Dendritic cell treated with granulocyte-macrophage colony-stimulating factor and Interleukin-4, amounts not matched to agents 40 ng/mL and 50 ng/mL, for 4 days (primary cell): ENCODE results near the gene IL1RAP.

ENCODE experiments used
- H3K27ac Mint-ChIP-seq: one replicate; pipeline ENCODE4 v1.8.0; 2022; ENCODE audit warnings: mild to moderate bottlenecking, mixed read lengths
- H3K27me3 Mint-ChIP-seq: one replicate; pipeline ENCODE4 v1.8.0; 2022; ENCODE audit warnings: mild to moderate bottlenecking, mixed read lengths
- H3K36me3 Mint-ChIP-seq: one replicate; pipeline ENCODE4 v1.8.0; 2022; ENCODE audit warnings: low read depth, mixed read lengths
- H3K4me1 Mint-ChIP-seq: one replicate; pipeline ENCODE4 v1.8.0; 2022; ENCODE audit warnings: low read depth, mixed read lengths
- H3K4me3 Mint-ChIP-seq: one replicate; pipeline ENCODE4 v1.8.0; 2022; ENCODE audit warnings: mild to moderate bottlenecking, moderate library complexity, mixed read lengths
- H3K9me3 Mint-ChIP-seq: one replicate; pipeline ENCODE4 v1.8.0; 2022; ENCODE audit warnings: mixed read lengths
- intact Hi-C: fragments of 100-400 bp; cut with micrococcal nuclease; formaldehyde crosslinking; loops from one replicate; pipeline ENCODE4 v1.15.0; 2022

Gene IL1RAP

GRCh38 chr3:190606596-190606995, 92.7 kb downstream of the IL1RAP start:
- Mint-ChIP-seq H3K9me3 (no peaks in the 10 kb centered on the region), H3K4me3 (no peak overlapping the region), H3K27me3 (no peaks in the 10 kb centered on the region), H3K27ac (peak overlapping the region; percentile 10), H3K4me1 (peaks cover 33% of the 10 kb centered on the region), H3K36me3 (peaks cover 27% of the 10 kb centered on the region)
- intact Hi-C loops: no loop called here

- Mint-ChIP-seq H3K4me3 (no peak overlapping the region), H3K27ac (no peak overlapping the region), H3K4me1 (peaks cover 33% of the 10 kb centered on the region), H3K9me3 (no peaks in the 10 kb centered on the region), H3K27me3 (no peaks in the 10 kb centered on the region), H3K36me3 (peaks cover 30% of the 10 kb centered on the region)
- intact Hi-C loops: no loop called here
Observed at GRCh38 chr3:190607021-190607420, 93.1 kb downstream of the IL1RAP start.

- peaks cover 41% of the 10 kb centered on the region for H3K4me1 Mint-ChIP-seq
- H3K9me3 Mint-ChIP-seq: no peaks in the 10 kb centered on the region
- peaks cover 26% of the 10 kb centered on the region for H3K36me3 Mint-ChIP-seq
- intact Hi-C loops: no loop called here
- no peak overlapping the region for H3K4me3 Mint-ChIP-seq
- H3K27me3 Mint-ChIP-seq: no peaks in the 10 kb centered on the region
- H3K27ac Mint-ChIP-seq: peak overlapping the region; percentile 60
Observed at GRCh38 chr3:190608850-190609589, 95.1 kb downstream of the IL1RAP start.

- Mint-ChIP-seq H3K4me3 (no peak overlapping the region), H3K27me3 (no peaks in the 10 kb centered on the region), H3K36me3 (peaks cover 7% of the 10 kb centered on the region), H3K9me3 (no peaks in the 10 kb centered on the region), H3K27ac (peak overlapping the region; percentile 8), H3K4me1 (peaks cover 56% of the 10 kb centered on the region)
- intact Hi-C loops: loop anchor here (5.0 kb wide), 2 partner anchors 37 to 382 kb away; no protein-coding TSS in a partner anchor
Observed at GRCh38 chr3:190614226-190615059, 100.6 kb downstream of the IL1RAP start.

GRCh38 chr3:190615060-190615384, 101.1 kb downstream of the IL1RAP start:
- no peaks in the 10 kb centered on the region for H3K9me3 Mint-ChIP-seq
- intact Hi-C loops: loop anchor here (5.0 kb wide), 1 partner anchor 383 kb away; no protein-coding TSS in a partner anchor
- H3K36me3 Mint-ChIP-seq: peaks cover 7% of the 10 kb centered on the region
- H3K27ac Mint-ChIP-seq: peak overlapping the region; percentile 8
- no peaks in the 10 kb centered on the region for H3K27me3 Mint-ChIP-seq
- H3K4me3 Mint-ChIP-seq: no peak overlapping the region
- peaks cover 51% of the 10 kb centered on the region for H3K4me1 Mint-ChIP-seq

- Mint-ChIP-seq H3K4me3 (no peak overlapping the region), H3K4me1 (peaks cover 52% of the 10 kb centered on the region), H3K36me3 (peaks cover 7% of the 10 kb centered on the region), H3K9me3 (no peaks in the 10 kb centered on the region), H3K27me3 (no peaks in the 10 kb centered on the region), H3K27ac (no peak overlapping the region)
- intact Hi-C loops: loop anchor here (5.0 kb wide), 1 partner anchor 383 kb away; no protein-coding TSS in a partner anchor
Observed at GRCh38 chr3:190615607-190616006, 101.7 kb downstream of the IL1RAP start.

GRCh38 chr3:190616637-190617036, 102.8 kb downstream of the IL1RAP start:
- H3K4me1 Mint-ChIP-seq: peaks cover 56% of the 10 kb centered on the region
- H3K36me3 Mint-ChIP-seq: peaks cover 3% of the 10 kb centered on the region

GRCh38 chr3:190617185-190617584, 103.3 kb downstream of the IL1RAP start:
- intact Hi-C loops: loop anchor here (1.0 to 5.0 kb wide), 2 partner anchors 103 to 385 kb away; partner anchors contain the start of gene IL1RAP
- Mint-ChIP-seq H3K4me3 (no peak overlapping the region), H3K27me3 (no peaks in the 10 kb centered on the region), H3K27ac (peak overlapping the region; percentile 80), H3K9me3 (no peaks in the 10 kb centered on the region), H3K4me1 (peaks cover 58% of the 10 kb centered on the region), H3K36me3 (no peaks in the 10 kb centered on the region)

More at GRCh38 chr3:190616637-190617036, 102.8 kb downstream of the IL1RAP start:
- intact Hi-C loops: loop anchor here (1.0 to 5.0 kb wide), 2 partner anchors 102 to 384 kb away; partner anchors contain the start of gene IL1RAP
- Mint-ChIP-seq H3K27ac (peak overlapping the region; percentile 80), H3K9me3 (no peaks in the 10 kb centered on the region), H3K4me3 (no peak overlapping the region), H3K27me3 (no peaks in the 10 kb centered on the region)

GRCh38 chr3:190618330-190619030, 104.6 kb downstream of the IL1RAP start:
- Mint-ChIP-seq H3K4me3 (no peak overlapping the region), H3K9me3 (no peaks in the 10 kb centered on the region)

GRCh38 chr3:190619353-190619752, 105.5 kb downstream of the IL1RAP start:
- intact Hi-C loops: loop anchor here (5.0 kb wide), 1 partner anchor 387 kb away; no protein-coding TSS in a partner anchor
- Mint-ChIP-seq H3K4me1 (peaks cover 62% of the 10 kb centered on the region), H3K27ac (peak overlapping the region; percentile 80), H3K27me3 (no peaks in the 10 kb centered on the region), H3K4me3 (no peak overlapping the region), H3K9me3 (no peaks in the 10 kb centered on the region), H3K36me3 (peaks cover 10% of the 10 kb centered on the region)

More at GRCh38 chr3:190618330-190619030, 104.6 kb downstream of the IL1RAP start:
- Mint-ChIP-seq H3K36me3 (peaks cover under 1% of the 10 kb centered on the region), H3K27ac (peak overlapping the region; percentile 80), H3K4me1 (peaks cover 66% of the 10 kb centered on the region), H3K27me3 (no peaks in the 10 kb centered on the region)
- intact Hi-C loops: loop anchor here (5.0 kb wide), 1 partner anchor 386 kb away; no protein-coding TSS in a partner anchor

GRCh38 chr3:190619761-190620160, 105.9 kb downstream of the IL1RAP start:
- no peak overlapping the region for H3K4me3 Mint-ChIP-seq
- H3K9me3 Mint-ChIP-seq: no peaks in the 10 kb centered on the region
- peak overlapping the region; percentile 80 for H3K27ac Mint-ChIP-seq
- intact Hi-C loops: loop anchor here (5.0 kb wide), 1 partner anchor 387 kb away; no protein-coding TSS in a partner anchor
- no peaks in the 10 kb centered on the region for H3K27me3 Mint-ChIP-seq
- H3K36me3 Mint-ChIP-seq: peaks cover 14% of the 10 kb centered on the region
- H3K4me1 Mint-ChIP-seq: peaks cover 58% of the 10 kb centered on the region

- Mint-ChIP-seq H3K27ac (no peak overlapping the region), H3K4me1 (peaks cover 56% of the 10 kb centered on the region), H3K9me3 (no peaks in the 10 kb centered on the region), H3K27me3 (no peaks in the 10 kb centered on the region), H3K36me3 (peaks cover 21% of the 10 kb centered on the region), H3K4me3 (no peak overlapping the region)
- intact Hi-C loops: no loop called here
Observed at GRCh38 chr3:190620886-190621608, 107.2 kb downstream of the IL1RAP start.

- no peaks in the 10 kb centered on the region for H3K27me3 Mint-ChIP-seq
- intact Hi-C loops: no loop called here
- H3K36me3 Mint-ChIP-seq: peaks cover 23% of the 10 kb centered on the region
- no peaks in the 10 kb centered on the region for H3K9me3 Mint-ChIP-seq
- peaks cover 48% of the 10 kb centered on the region for H3K4me1 Mint-ChIP-seq
- H3K4me3 Mint-ChIP-seq: no peak overlapping the region
- H3K27ac Mint-ChIP-seq: no peak overlapping the region
Observed at GRCh38 chr3:190621927-190622326, 108.0 kb downstream of the IL1RAP start.
